Dendritic cell treated with granulocyte-macrophage colony-stimulating factor and Interleukin-4, amounts not matched to agents 40 ng/mL and 50 ng/mL, for 4 days (primary cell): ENCODE results near the gene AGBL5.
"Not testable (repeated sequence)": the region's sequence is repeated elsewhere in the genome, so short reads cannot be mapped to it uniquely, and the experiment has no call there.

Source experiments
- H3K27ac Mint-ChIP-seq: one replicate; pipeline ENCODE4 v1.8.0; 2022; ENCODE audit warnings: mild to moderate bottlenecking, mixed read lengths
- H3K27me3 Mint-ChIP-seq: one replicate; pipeline ENCODE4 v1.8.0; 2022; ENCODE audit warnings: mild to moderate bottlenecking, mixed read lengths
- H3K36me3 Mint-ChIP-seq: one replicate; pipeline ENCODE4 v1.8.0; 2022; ENCODE audit warnings: low read depth, mixed read lengths
- H3K4me1 Mint-ChIP-seq: one replicate; pipeline ENCODE4 v1.8.0; 2022; ENCODE audit warnings: low read depth, mixed read lengths
- H3K4me3 Mint-ChIP-seq: one replicate; pipeline ENCODE4 v1.8.0; 2022; ENCODE audit warnings: mild to moderate bottlenecking, moderate library complexity, mixed read lengths
- H3K9me3 Mint-ChIP-seq: one replicate; pipeline ENCODE4 v1.8.0; 2022; ENCODE audit warnings: mixed read lengths
- intact Hi-C: fragments of 100-400 bp; cut with micrococcal nuclease; formaldehyde crosslinking; loops from one replicate; pipeline ENCODE4 v1.15.0; 2022

The AGBL5 gene

DNA sequence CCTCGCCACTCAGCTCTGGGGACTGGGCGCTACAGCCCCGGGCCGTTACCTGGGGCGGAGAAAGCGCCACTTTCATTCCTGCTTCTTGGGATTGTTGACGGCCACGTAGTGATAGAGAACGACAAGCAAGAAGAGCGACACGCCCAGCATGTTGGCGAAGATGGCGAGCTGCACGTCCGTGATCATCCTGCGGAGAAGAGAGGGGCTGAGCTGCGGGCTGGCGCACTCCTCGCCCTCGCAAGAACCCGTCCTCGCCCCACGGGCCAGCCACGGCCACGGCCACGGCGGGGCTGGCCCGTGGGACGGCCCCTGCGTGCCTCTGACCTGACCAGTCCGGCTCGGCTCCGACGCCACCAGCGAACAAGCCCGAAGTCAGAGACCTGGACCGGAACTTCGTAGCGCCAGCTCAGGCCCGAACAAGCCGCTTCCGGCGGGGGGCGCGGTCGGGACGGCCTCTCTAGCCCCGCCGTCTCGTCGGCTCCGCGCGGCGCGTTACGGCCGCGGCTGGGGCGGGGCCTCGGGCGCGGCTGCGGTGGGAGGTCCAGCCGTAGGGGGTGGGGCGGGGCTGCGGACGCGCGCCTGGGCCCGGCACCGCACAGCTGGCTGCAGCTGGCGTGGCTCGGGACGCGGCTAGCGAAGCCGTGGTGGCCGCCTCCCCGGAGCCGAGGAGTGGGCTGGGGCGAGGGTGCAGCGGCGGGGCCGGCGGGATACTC is 20.0 kb downstream of the AGBL5 start, which contains the start of gene OST4:
TSS of gene OST4 (minus strand) at position 378 of the 713 bp plus-strand sequence.
- peaks cover 70% of the 10 kb centered on the region for H3K4me1 Mint-ChIP-seq
- H3K9me3 Mint-ChIP-seq = no peaks in the 10 kb centered on the region
- intact Hi-C loops = loop anchor here (1.0 to 5.0 kb wide), 2 partner anchors 10 to 39 kb away; partner anchors contain the start of gene TMEM214
- no peaks in the 10 kb centered on the region for H3K27me3 Mint-ChIP-seq
- H3K4me3 Mint-ChIP-seq = peak within 1 kb of the TSS; percentile 91
- peaks cover 43% of the 10 kb centered on the region for H3K36me3 Mint-ChIP-seq
- peak within 1 kb of the TSS; percentile 86 for H3K27ac Mint-ChIP-seq

DNA sequence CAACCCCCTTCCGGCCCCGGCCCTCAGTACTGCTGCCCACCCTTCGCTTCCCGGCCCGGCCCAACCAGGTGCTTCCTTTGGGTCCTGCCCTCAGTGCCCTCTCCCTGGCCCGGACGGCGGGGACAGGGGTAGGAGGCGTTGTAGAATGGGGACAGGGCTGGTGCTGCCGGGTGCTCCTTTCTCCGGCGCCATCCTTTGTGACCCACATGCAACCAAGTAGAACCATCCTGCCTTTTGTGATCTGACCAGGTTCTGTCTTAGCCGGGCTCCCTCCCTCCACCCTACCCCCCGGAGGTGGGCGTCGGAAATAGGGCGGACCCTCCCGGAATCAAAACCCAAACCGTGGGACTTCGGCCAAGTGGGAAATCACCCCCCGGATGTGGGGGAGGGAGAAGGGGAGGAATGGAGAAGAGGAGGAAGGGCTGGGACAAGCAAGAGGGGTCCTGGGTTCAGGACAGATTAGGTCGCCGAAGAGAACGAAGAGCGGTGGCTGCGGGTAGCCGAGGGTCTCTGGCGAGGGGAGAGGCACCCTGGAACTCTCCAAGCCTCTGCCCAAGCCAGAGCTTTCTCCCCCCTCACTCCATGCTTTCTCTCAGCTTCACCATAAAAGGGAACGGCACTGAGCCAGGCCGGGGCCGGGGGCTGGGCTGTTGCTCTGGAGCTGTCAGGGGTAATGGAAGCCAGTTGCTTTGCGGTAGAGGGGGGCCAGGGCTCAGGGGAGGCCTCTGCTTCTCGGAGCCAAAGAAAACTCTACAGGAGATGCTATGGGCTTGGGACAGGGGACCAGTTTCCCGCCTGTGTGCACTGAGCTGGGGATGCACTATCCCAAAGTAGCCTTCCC is 20.7 kb downstream of the AGBL5 start:
- Mint-ChIP-seq H3K27me3 (peaks cover 4% of the 10 kb centered on the region), H3K36me3 (peaks cover 36% of the 10 kb centered on the region), H3K4me3 (peak overlapping the region; percentile 78), H3K4me1 (peaks cover 74% of the 10 kb centered on the region), H3K9me3 (no peaks in the 10 kb centered on the region), H3K27ac (peak overlapping the region; percentile 86)
- intact Hi-C loops = loop anchor here (1.0 to 5.0 kb wide), 2 partner anchors 9 to 40 kb away; partner anchors contain the start of gene TMEM214

- peaks cover 6% of the 10 kb centered on the region for H3K27me3 Mint-ChIP-seq
- H3K4me3 Mint-ChIP-seq = no peak overlapping the region
- H3K27ac Mint-ChIP-seq = peak overlapping the region; percentile 86
- peaks cover 81% of the 10 kb centered on the region for H3K4me1 Mint-ChIP-seq
- H3K9me3 Mint-ChIP-seq = no peaks in the 10 kb centered on the region
- peaks cover 28% of the 10 kb centered on the region for H3K36me3 Mint-ChIP-seq
- intact Hi-C loops = loop anchor here (5.0 kb wide), 1 partner anchor 41 kb away; the partner anchor contains the start of gene TMEM214
These were observed 21.5 kb downstream of the AGBL5 start for GRCh38 chr2:27072920-27073319.

GRCh38 chr2:27073782-27074181 is 22.3 kb downstream of the AGBL5 start:
- intact Hi-C loops = loop anchor here (5.0 kb wide), 1 partner anchor 41 kb away; the partner anchor contains the start of gene TMEM214
- no peaks in the 10 kb centered on the region for H3K9me3 Mint-ChIP-seq
- peaks cover 20% of the 10 kb centered on the region for H3K36me3 Mint-ChIP-seq
- no peak overlapping the region for H3K4me3 Mint-ChIP-seq
- H3K27ac Mint-ChIP-seq = peak overlapping the region; percentile 55
- H3K27me3 Mint-ChIP-seq = peaks cover 9% of the 10 kb centered on the region
- peaks cover 79% of the 10 kb centered on the region for H3K4me1 Mint-ChIP-seq

GRCh38 chr2:27074738-27075565 is 23.5 kb downstream of the AGBL5 start:
- Mint-ChIP-seq H3K36me3 (peaks cover 8% of the 10 kb centered on the region), H3K4me3 (no peak overlapping the region)
- intact Hi-C loops = loop anchor here (5.0 kb wide), 1 partner anchor 43 kb away; the partner anchor contains the start of gene TMEM214

DNA sequence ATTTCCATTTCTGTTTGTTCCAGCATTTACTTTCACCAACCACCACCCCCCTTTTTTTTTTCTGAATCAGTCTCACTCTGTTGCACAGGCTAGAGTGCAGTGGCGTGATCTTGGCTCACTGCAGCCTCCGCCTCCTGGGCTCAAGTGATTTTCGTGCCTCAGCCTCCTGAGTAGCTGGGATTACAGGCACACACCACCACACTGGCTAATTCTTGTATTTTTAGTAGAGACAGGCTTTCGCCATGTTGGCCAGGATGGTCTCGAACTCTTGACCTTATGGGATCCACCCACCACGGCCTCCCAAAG is 24.1 kb downstream of the AGBL5 start:
- H3K4me3 Mint-ChIP-seq, H3K27me3 Mint-ChIP-seq, H3K9me3 Mint-ChIP-seq, intact Hi-C loops, H3K36me3 Mint-ChIP-seq: not testable (repeated sequence)
- Mint-ChIP-seq H3K27ac (peak overlapping the region; percentile 60), H3K4me1 (peaks cover 71% of the 10 kb centered on the region)

More at GRCh38 chr2:27074738-27075565, 23.5 kb downstream of the AGBL5 start:
- peaks cover 71% of the 10 kb centered on the region for H3K4me1 Mint-ChIP-seq
- peak overlapping the region; percentile 60 for H3K27ac Mint-ChIP-seq
- peaks cover 9% of the 10 kb centered on the region for H3K27me3 Mint-ChIP-seq
- no peaks in the 10 kb centered on the region for H3K9me3 Mint-ChIP-seq

DNA sequence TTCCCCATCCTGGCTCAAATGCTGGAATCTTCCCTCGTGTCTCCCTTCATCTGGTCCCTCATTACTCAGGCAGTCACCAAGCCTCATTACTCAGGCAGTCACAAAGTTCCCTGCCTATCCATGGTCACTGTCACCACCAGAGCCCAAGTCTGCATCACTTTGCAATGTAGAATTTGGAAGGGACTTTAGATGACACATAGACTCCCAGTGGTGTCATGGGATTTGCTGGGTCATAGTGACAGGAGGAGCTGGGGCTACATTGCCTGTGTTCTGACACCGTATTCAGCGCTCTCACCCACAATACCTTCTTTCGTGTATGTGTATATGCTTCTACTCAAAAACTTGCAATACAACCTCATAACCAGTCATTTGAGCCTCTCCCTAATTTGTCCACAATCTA is 24.9 kb downstream of the AGBL5 start:
- no peaks in the 10 kb centered on the region for H3K36me3 Mint-ChIP-seq
- H3K4me1 Mint-ChIP-seq = peaks cover 74% of the 10 kb centered on the region
- intact Hi-C loops = no loop called here
- H3K9me3 Mint-ChIP-seq = no peaks in the 10 kb centered on the region
- H3K27ac Mint-ChIP-seq = peak overlapping the region; percentile 2
- no peak overlapping the region for H3K4me3 Mint-ChIP-seq
- peaks cover 9% of the 10 kb centered on the region for H3K27me3 Mint-ChIP-seq

DNA sequence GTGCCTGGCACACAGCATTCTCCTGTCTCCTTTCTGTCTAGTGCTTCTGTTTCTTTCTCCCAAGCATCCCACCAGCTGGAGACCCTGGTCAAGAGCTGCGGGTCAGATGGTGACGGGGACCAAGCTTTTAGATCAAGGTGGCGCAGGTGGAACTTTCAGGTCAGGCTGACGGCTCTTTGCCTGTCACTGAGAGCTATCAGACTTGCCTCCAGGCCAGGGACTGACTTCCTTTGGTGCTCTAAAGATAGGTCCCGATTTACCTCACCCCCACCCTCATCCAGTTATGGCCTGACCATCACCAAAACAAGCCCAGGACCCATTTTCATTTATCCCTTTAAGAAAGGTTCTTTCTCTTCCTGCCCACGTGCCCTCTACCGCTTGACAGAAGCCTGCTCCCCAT is 25.8 kb downstream of the AGBL5 start:
- Mint-ChIP-seq H3K36me3 (no peaks in the 10 kb centered on the region), H3K4me3 (no peak overlapping the region), H3K9me3 (no peaks in the 10 kb centered on the region), H3K27me3 (peaks cover 9% of the 10 kb centered on the region), H3K4me1 (peaks cover 80% of the 10 kb centered on the region), H3K27ac (peak overlapping the region; percentile 66)
- intact Hi-C loops = no loop called here

DNA sequence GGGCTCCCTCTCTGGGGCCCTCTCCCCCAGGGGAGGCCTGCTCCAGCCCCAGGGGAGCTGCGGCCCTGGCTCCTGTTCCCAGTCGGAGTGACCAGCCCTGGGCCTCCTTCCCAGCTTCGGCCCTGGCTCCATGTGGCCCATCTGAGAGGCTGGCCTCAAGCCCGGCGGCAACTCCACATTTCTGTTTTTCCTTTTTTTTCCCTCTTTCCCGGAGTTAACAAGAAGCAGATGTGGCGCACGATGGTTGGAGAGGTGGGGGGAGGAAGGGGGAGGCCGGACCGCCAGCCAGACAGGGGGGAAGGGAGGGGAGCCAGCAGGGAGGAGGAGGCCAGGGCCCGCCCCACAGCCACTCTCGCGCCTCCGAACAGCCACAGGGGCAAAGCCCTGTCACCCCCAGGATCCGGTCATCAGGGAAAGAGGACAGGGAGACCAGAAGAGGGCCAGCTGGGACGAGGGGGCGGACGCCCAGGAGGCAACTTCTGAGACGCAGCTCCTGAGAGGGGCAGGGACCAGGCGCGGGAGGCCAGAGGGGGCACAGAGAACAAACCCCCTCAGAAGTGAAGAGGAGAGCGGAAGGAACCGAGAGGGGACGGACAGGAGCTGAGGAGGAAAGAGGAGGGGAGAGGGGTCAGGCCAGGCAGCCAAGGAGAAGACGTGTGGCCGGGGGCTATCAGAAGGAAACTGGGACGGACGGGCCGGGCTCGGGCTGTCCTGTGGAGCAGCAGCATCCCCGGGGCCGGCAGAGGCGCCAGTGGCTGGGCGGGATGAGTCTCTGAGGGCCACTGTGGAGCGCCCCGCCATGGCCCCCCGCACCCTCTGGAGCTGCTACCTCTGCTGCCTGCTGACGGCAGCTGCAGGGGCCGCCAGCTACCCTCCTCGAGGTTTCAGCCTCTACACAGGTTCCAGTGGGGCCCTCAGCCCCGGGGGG is 27.1 kb downstream of the AGBL5 start, which contains the start of gene EMILIN1:
TSS of gene EMILIN1 (plus strand) at position 349 of the 928 bp plus-strand sequence. CDS start at position 800, 451 bp downstream.
- Mint-ChIP-seq H3K4me3 (peak within 1 kb of the TSS; percentile 64), H3K4me1 (peaks cover 76% of the 10 kb centered on the region), H3K9me3 (no peaks in the 10 kb centered on the region), H3K36me3 (no peaks in the 10 kb centered on the region), H3K27me3 (peaks cover 9% of the 10 kb centered on the region), H3K27ac (peak within 1 kb of the TSS; percentile 66)
- intact Hi-C loops = no loop called here

GRCh38 chr2:27079233-27080139 is 28.0 kb downstream of the AGBL5 start:
- no peak overlapping the region for H3K4me3 Mint-ChIP-seq
- peaks cover 74% of the 10 kb centered on the region for H3K4me1 Mint-ChIP-seq
- no peaks in the 10 kb centered on the region for H3K36me3 Mint-ChIP-seq
- intact Hi-C loops = loop anchor here (2.0 to 5.0 kb wide), 2 partner anchors 29 to 117 kb away; partner anchors contain the start of gene AGBL5
- H3K27me3 Mint-ChIP-seq = peaks cover 9% of the 10 kb centered on the region
- peak overlapping the region; percentile 89 for H3K27ac Mint-ChIP-seq
- H3K9me3 Mint-ChIP-seq = no peaks in the 10 kb centered on the region

DNA sequence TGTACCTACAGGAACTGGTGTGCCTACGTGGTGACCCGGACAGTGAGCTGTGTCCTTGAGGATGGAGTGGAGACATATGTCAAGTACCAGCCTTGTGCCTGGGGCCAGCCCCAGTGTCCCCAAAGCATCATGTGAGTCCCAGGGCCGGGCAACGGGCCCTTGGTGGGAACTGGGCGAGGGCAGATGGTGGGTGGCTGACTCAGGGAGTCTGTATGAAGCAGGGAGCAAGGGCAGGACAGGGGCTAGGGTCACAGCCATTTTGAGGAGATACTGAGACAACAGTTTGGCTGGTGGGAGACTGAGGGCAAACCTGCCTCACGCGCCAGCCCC is 28.6 kb downstream of the AGBL5 start:
- Mint-ChIP-seq H3K36me3 (no peaks in the 10 kb centered on the region), H3K27ac (peak overlapping the region; percentile 89), H3K4me1 (peaks cover 74% of the 10 kb centered on the region), H3K9me3 (no peaks in the 10 kb centered on the region), H3K27me3 (peaks cover 9% of the 10 kb centered on the region), H3K4me3 (no peak overlapping the region)
- intact Hi-C loops = loop anchor here (2.0 to 5.0 kb wide), 2 partner anchors 29 to 118 kb away; partner anchors contain the start of gene AGBL5

- peaks cover 9% of the 10 kb centered on the region for H3K27me3 Mint-ChIP-seq
- intact Hi-C loops = loop anchor here (2.0 to 5.0 kb wide), 2 partner anchors 30 to 118 kb away; partner anchors contain the start of gene AGBL5
- H3K4me1 Mint-ChIP-seq = peaks cover 74% of the 10 kb centered on the region
- no peaks in the 10 kb centered on the region for H3K9me3 Mint-ChIP-seq
- no peaks in the 10 kb centered on the region for H3K36me3 Mint-ChIP-seq
- peak overlapping the region; percentile 89 for H3K27ac Mint-ChIP-seq
- peak overlapping the region; percentile 38 for H3K4me3 Mint-ChIP-seq
These were observed 29.1 kb downstream of the AGBL5 start for GRCh38 chr2:27080603-27080936.
